OCI-LY3 (cell line): ENCODE results near the gene PELO.

Experiments
- H2AFZ ChIP-seq: fragments of 200-600, 300-600 bp; shearing (Covaris generic); 2 replicates; pipeline ENCODE4 v1.6.0; 2014; ENCODE audit warnings: antibody characterized with exemption, low read depth, low read length
- H3K27ac ChIP-seq: fragments of 200-600, 300-600 bp; sonication (generic); 2 replicates; pipeline ENCODE4 v1.5.1; 2014; ENCODE audit warnings: mild to moderate bottlenecking, low read length, moderate library complexity, mixed read lengths
- H3K27me3 ChIP-seq: fragments of 200-600, 300-600 bp; sonication (generic); 2 replicates; pipeline ENCODE4 v1.6.1; 2014; ENCODE audit warnings: low read depth, low read length, mixed read lengths
- H3K36me3 ChIP-seq: fragments of 200-600, 300-600 bp; sonication (generic); replicated peaks from 2 replicates; pipeline ENCODE3; 2014; ENCODE audit warnings: low read depth, low read length, mixed read lengths
- H3K4me1 ChIP-seq: fragments of 300-600, 200-600 bp; sonication (generic); 2 replicates; pipeline ENCODE4 v1.6.1; 2014; ENCODE audit warnings: low read length, mixed read lengths
- H3K4me2 ChIP-seq: fragments of 200-600, 300-600 bp; sonication (generic); 2 replicates; pipeline ENCODE4 v1.6.1; 2014; ENCODE audit warnings: low read length, mixed read lengths
- H3K4me3 ChIP-seq: fragments of 300-600, 200-600 bp; sonication (generic); 2 replicates; pipeline ENCODE4 v1.5.1; 2014; ENCODE audit warnings: antibody characterized with exemption, mild to moderate bottlenecking, low read length, moderate library complexity
- H3K79me2 ChIP-seq: fragments of 300-600, 200-600 bp; shearing (Covaris generic); 2 replicates; pipeline ENCODE4 v1.6.1; 2014; ENCODE audit warnings: mild to moderate bottlenecking, low read length, mixed read lengths
- H3K9ac ChIP-seq: fragments of 300-600, 200-600 bp; shearing (Covaris generic); 2 replicates; pipeline ENCODE4 v1.6.0; 2014; ENCODE audit warnings: mild to moderate bottlenecking, low read length, moderate library complexity
- H3K9me3 ChIP-seq: fragments of 200-600, 300-600 bp; shearing (Covaris generic); 2 replicates; pipeline ENCODE4 v1.6.1; 2014; ENCODE audit warnings: low read length, mixed read lengths; ENCODE audit not compliant: insufficient read depth
- H4K20me1 ChIP-seq: fragments of 200-600, 300-600 bp; sonication (generic); 2 replicates; pipeline ENCODE4 v1.6.1; 2016; ENCODE audit warnings: low read length, mixed read lengths; ENCODE audit not compliant: insufficient read depth
- EZH2phosphoT487 ChIP-seq: fragments of 200-600 bp; shearing (Covaris generic); IDR thresholded peaks from 2 replicates; pipeline ENCODE4 v1.6.1; 2018; ENCODE audit warnings: antibody characterized with exemption, mixed run types, low read depth
- TF ChIP-seq, protein P1 (sequence below): fragments of 200-600, 300-600 bp; sonication (generic); IDR thresholded peaks from 2 replicates; pipeline ENCODE4 v1.5.1; 2014; ENCODE audit warnings: antibody characterized with exemption, low read length, low read depth

PELO gene

DNA sequence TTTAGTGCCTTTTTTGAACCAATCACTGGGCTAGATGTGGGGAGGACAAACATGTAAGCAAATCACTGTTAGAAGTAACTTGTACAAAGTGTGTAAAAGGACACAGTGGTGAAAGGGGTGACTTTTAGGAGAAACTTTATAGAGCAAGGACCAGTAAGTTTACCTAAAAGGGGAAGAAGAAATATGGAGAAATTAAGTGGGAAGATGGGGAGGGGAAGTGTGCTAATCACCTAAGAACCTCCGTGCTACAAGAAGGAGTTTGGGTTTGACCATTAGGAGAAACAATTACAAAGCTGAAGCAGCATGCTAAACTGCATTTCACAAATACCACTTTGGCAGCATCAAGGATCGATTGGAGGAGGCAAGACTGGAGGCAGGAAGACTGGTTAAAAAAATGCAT, 17.3 kb downstream of the PELO start:
- peaks cover 19% of the 10 kb centered on the region for H3K4me1 ChIP-seq
- H3K9ac ChIP-seq: no peak overlapping the region
- H3K27ac ChIP-seq: no peak overlapping the region
- no peaks in the 10 kb centered on the region for H3K9me3 ChIP-seq
- H3K79me2 ChIP-seq: peaks cover 59% of the 10 kb centered on the region
- H3K36me3 ChIP-seq: peaks cover 25% of the 10 kb centered on the region
- TF ChIP-seq, protein P1, sequence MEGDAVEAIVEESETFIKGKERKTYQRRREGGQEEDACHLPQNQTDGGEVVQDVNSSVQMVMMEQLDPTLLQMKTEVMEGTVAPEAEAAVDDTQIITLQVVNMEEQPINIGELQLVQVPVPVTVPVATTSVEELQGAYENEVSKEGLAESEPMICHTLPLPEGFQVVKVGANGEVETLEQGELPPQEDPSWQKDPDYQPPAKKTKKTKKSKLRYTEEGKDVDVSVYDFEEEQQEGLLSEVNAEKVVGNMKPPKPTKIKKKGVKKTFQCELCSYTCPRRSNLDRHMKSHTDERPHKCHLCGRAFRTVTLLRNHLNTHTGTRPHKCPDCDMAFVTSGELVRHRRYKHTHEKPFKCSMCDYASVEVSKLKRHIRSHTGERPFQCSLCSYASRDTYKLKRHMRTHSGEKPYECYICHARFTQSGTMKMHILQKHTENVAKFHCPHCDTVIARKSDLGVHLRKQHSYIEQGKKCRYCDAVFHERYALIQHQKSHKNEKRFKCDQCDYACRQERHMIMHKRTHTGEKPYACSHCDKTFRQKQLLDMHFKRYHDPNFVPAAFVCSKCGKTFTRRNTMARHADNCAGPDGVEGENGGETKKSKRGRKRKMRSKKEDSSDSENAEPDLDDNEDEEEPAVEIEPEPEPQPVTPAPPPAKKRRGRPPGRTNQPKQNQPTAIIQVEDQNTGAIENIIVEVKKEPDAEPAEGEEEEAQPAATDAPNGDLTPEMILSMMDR: no peak
- no peak for TF ChIP-seq EZH2phosphoT487
- H3K27me3 ChIP-seq: no peaks in the 10 kb centered on the region
- H3K4me2 ChIP-seq: no peak overlapping the region
- H3K4me3 ChIP-seq: no peak overlapping the region
- no peak overlapping the region for H2AFZ ChIP-seq
- H4K20me1 ChIP-seq: peaks cover 28% of the 10 kb centered on the region

GRCh38 chr5:52805615-52806014, 17.9 kb downstream of the PELO start:
- TF ChIP-seq, protein P1: no peak
- TF ChIP-seq EZH2phosphoT487: no peak
- H4K20me1 ChIP-seq: peaks cover 28% of the 10 kb centered on the region

DNA sequence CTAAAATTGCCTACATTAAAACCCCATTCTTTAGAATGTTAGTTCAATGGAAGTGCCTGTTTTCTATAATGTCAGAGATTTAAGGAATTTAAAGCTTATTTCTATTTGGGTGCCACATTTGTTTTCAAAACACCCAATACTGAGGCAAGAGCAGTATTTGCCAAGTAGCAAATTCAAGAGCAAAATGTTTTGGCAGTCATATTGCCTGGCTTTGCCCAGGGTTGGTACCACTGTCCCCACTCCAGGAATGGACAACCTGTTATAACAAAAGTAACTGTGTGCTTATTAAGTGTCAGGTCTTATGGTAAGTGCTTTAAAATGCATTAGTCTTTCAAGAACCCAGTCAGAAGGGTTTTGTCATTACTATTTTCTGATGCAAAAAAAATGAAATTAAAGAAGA, 19.3 kb downstream of the PELO start:
- Histone ChIP-seq H3K4me2 (no peak overlapping the region), H3K79me2 (peaks cover 38% of the 10 kb centered on the region), H3K27ac (no peak overlapping the region), H4K20me1 (peaks cover 23% of the 10 kb centered on the region), H3K9me3 (no peaks in the 10 kb centered on the region), H3K9ac (no peak overlapping the region), H3K4me3 (no peak overlapping the region), H3K27me3 (no peaks in the 10 kb centered on the region), H2AFZ (no peak overlapping the region), H3K4me1 (peaks cover 6% of the 10 kb centered on the region), H3K36me3 (peaks cover 15% of the 10 kb centered on the region)
- TF ChIP-seq, protein P1: no peak
- no peak for TF ChIP-seq EZH2phosphoT487

More at GRCh38 chr5:52805615-52806014, 17.9 kb downstream of the PELO start:
- no peaks in the 10 kb centered on the region for H3K27me3 ChIP-seq
- H2AFZ ChIP-seq: no peak overlapping the region
- H3K9me3 ChIP-seq: no peaks in the 10 kb centered on the region
- H3K9ac ChIP-seq: no peak overlapping the region
- H3K4me2 ChIP-seq: no peak overlapping the region
- no peak overlapping the region for H3K27ac ChIP-seq
- peaks cover 25% of the 10 kb centered on the region for H3K36me3 ChIP-seq
- peaks cover 19% of the 10 kb centered on the region for H3K4me1 ChIP-seq
- H3K4me3 ChIP-seq: no peak overlapping the region
- H3K79me2 ChIP-seq: peaks cover 52% of the 10 kb centered on the region

GRCh38 chr5:52807723-52808122, 20.0 kb downstream of the PELO start:
- Histone ChIP-seq H2AFZ (no peak overlapping the region), H3K79me2 (peaks cover 31% of the 10 kb centered on the region), H3K4me3 (no peak overlapping the region), H3K9me3 (no peaks in the 10 kb centered on the region), H3K4me2 (no peak overlapping the region), H3K27me3 (no peaks in the 10 kb centered on the region), H3K4me1 (0 out of 2 replicates have a peak, but pooled peaks cover 2% of the 10 kb centered on the region), H3K36me3 (peaks cover 15% of the 10 kb centered on the region), H3K27ac (no peak overlapping the region), H3K9ac (no peak overlapping the region), H4K20me1 (peaks cover 18% of the 10 kb centered on the region)
- no peak for TF ChIP-seq EZH2phosphoT487
- TF ChIP-seq, protein P1: no peak
